Neuronal stem cell (in vitro differentiated cells): ENCODE results near the gene BLOC1S3.

ENCODE experiments used
- DNase-seq: peaks from one replicate; pipeline ENCODE4 v3.0.0-alpha.2; 2013; ENCODE audit warnings: low spot score
- H2AFZ ChIP-seq: one replicate; pipeline ENCODE4 v1.6.1; 2013; ENCODE audit warnings: mild to moderate bottlenecking, low read length, inconsistent platforms
- H2AK5ac ChIP-seq: 2 replicates; pipeline ENCODE4 v1.6.1; 2013; ENCODE audit warnings: low read depth, mild to moderate bottlenecking, inconsistent platforms, low read length, moderate library complexity, mixed read lengths
- H2BK120ac ChIP-seq: 2 replicates; pipeline ENCODE4 v1.6.1; 2013; ENCODE audit warnings: low read depth, mild to moderate bottlenecking, inconsistent platforms, low read length, moderate library complexity, mixed read lengths
- H2BK12ac ChIP-seq: one replicate; pipeline ENCODE4 v1.6.1; 2013; ENCODE audit warnings: low read length, inconsistent platforms
- H2BK15ac ChIP-seq: 2 replicates; pipeline ENCODE4 v1.6.1; 2013; ENCODE audit warnings: mild to moderate bottlenecking, low read length, inconsistent platforms, mixed read lengths
- H2BK5ac ChIP-seq: one replicate; pipeline ENCODE4 v1.6.1; 2013; ENCODE audit warnings: inconsistent platforms, mild to moderate bottlenecking, low read length, moderate library complexity
- H3K14ac ChIP-seq: one replicate; pipeline ENCODE4 v1.6.1; 2013; ENCODE audit warnings: low read length, inconsistent platforms
- H3K18ac ChIP-seq: 2 replicates; pipeline ENCODE4 v1.6.1; 2013; ENCODE audit warnings: low read length, inconsistent platforms
- H3K23ac ChIP-seq: 2 replicates; pipeline ENCODE4 v1.6.1; 2013; ENCODE audit warnings: low read depth, mild to moderate bottlenecking, mixed read lengths, low read length, inconsistent platforms; ENCODE audit not compliant: poor library complexity
- H3K27ac ChIP-seq: replicated peaks from 3 replicates; pipeline ENCODE4 v1.5.1; 2013; ENCODE audit warnings: low read length, inconsistent platforms
- H3K27me3 ChIP-seq, 3 experiments: 2 replicates each; pipeline ENCODE4 v1.6.1; 2013; ENCODE audit warnings: low read length in 3 of 3, mild to moderate bottlenecking in 2 of 3, inconsistent platforms in 1 of 3, low read depth in 1 of 3, mixed read lengths in 1 of 3, moderate library complexity in 1 of 3; ENCODE audit not compliant: control insufficient read depth in 3 of 3, insufficient read depth in 3 of 3
- H3K36me3 ChIP-seq, 2 donors: replicated peaks in 1 of 2; 2 replicates each; pipeline ENCODE4 v1.6.1; 2013; ENCODE audit warnings: low read length in 2 of 2; ENCODE audit not compliant: control insufficient read depth in 2 of 2, insufficient read depth in 2 of 2
- H3K4ac ChIP-seq: 2 replicates; pipeline ENCODE4 v1.6.1; 2013; ENCODE audit warnings: inconsistent platforms, mild to moderate bottlenecking, low read length, moderate library complexity
- H3K4me1 ChIP-seq, 2 donors: 1 replicate in 1 of 2; 2 replicates in 1 of 2; pipeline ENCODE4 v1.6.1; 2013; ENCODE audit warnings: low read length in 2 of 2, low read depth in 1 of 2; ENCODE audit not compliant: control insufficient read depth in 2 of 2, insufficient read depth in 1 of 2
- H3K4me2 ChIP-seq: one replicate; pipeline ENCODE4 v1.6.1; 2013; ENCODE audit warnings: mild to moderate bottlenecking, low read length, inconsistent platforms; ENCODE audit not compliant: insufficient read depth, poor library complexity, severe bottlenecking
- H3K4me3 ChIP-seq, 2 donors: 2 replicates each; pipeline ENCODE4 v1.5.1; 2013; ENCODE audit warnings: low read length in 2 of 2, mild to moderate bottlenecking in 2 of 2, inconsistent platforms in 1 of 2, moderate library complexity in 1 of 2
- H3K79me1 ChIP-seq: one replicate; pipeline ENCODE4 v1.6.1; 2013; ENCODE audit warnings: low read depth, mild to moderate bottlenecking, inconsistent platforms, low read length, moderate library complexity
- H3K9ac ChIP-seq: one replicate; pipeline ENCODE4 v1.6.1; 2013; ENCODE audit warnings: mild to moderate bottlenecking, low read depth, low read length, inconsistent platforms; ENCODE audit not compliant: poor library complexity
- H3K9me3 ChIP-seq, 2 donors: replicated peaks in 1 of 2; 2 replicates each; pipeline versions ENCODE3 to v1.6.1; 2013; ENCODE audit warnings: low read length in 2 of 2, mild to moderate bottlenecking in 2 of 2, inconsistent platforms in 1 of 2, low read depth in 1 of 2, mixed read lengths in 1 of 2, moderate library complexity in 1 of 2; ENCODE audit not compliant: control insufficient read depth in 2 of 2, insufficient read depth in 1 of 2
- H4K8ac ChIP-seq: one replicate; pipeline ENCODE4 v1.6.1; 2013; ENCODE audit warnings: low read depth, mild to moderate bottlenecking, inconsistent platforms, low read length, moderate library complexity
- H4K91ac ChIP-seq: one replicate; pipeline ENCODE4 v1.6.1; 2013; ENCODE audit warnings: low read length, low read depth, mild to moderate bottlenecking, inconsistent platforms; ENCODE audit not compliant: poor library complexity
- WGBS, 2 donors: extraction: QIAGEN DNeasy Blood & Tissue Kit; methylation state at CpG; one replicate each; pipeline ENCODE4 v1.1.7; 2013; ENCODE audit warnings: missing lambda C conversion rate in 2 of 2, mixed read lengths in 1 of 2; ENCODE audit not compliant: insufficient read length in 2 of 2, insufficient replicate concordance in 1 of 2; ENCODE audit errors: extremely low coverage in 2 of 2; 5-methylcytosine and 5-hydroxymethylcytosine counted together

BLOC1S3 gene

GRCh38 chr19:45156751-45157150 lies 21.8 kb upstream of the BLOC1S3 start:
- H3K18ac ChIP-seq = peak overlapping the region; percentile 33
- peaks cover 6% of the 10 kb centered on the region for H3K79me1 ChIP-seq
- no peak overlapping the region for H2BK120ac ChIP-seq
- no peak overlapping the region for H3K4ac ChIP-seq
- peak overlapping the region; percentile 5 for H2AK5ac ChIP-seq
- H3K9ac ChIP-seq = no peak overlapping the region
- H3K27ac ChIP-seq = no peak overlapping the region
- H4K8ac ChIP-seq = no peak overlapping the region
- no peak for DNase-seq
- H2BK5ac ChIP-seq = no peak overlapping the region
- H3K4me2 ChIP-seq = no peak overlapping the region
- no peaks in the 10 kb centered on the region for H3K36me3 ChIP-seq
- H3K23ac ChIP-seq = no peak overlapping the region
- no peak overlapping the region for H2BK12ac ChIP-seq
- peaks cover under 1 to 13% of the 10 kb centered on the region in 2 donors for H3K4me1 ChIP-seq
- H3K4me3 ChIP-seq = no peak overlapping the region
- no peak overlapping the region for H4K91ac ChIP-seq
- H3K14ac ChIP-seq = no peak overlapping the region
- H3K9me3 ChIP-seq = peaks cover 0 to 10% of the 10 kb centered on the region in 2 donors
- H3K27me3 ChIP-seq = peaks cover 14 to 31% (median 29%) of the 10 kb centered on the region in 3 experiments
- WGBS, 2 donors = no CpG with 5 or more reads among the region's 11 CpGs
- no peak overlapping the region for H2BK15ac ChIP-seq
- H2AFZ ChIP-seq = no peak overlapping the region

GRCh38 chr19:45158503-45159209 lies 19.9 kb upstream of the BLOC1S3 start:
- no peak overlapping the region for H3K4me2 ChIP-seq
- H4K8ac ChIP-seq = peak overlapping the region; percentile 82
- H3K23ac ChIP-seq = peak overlapping the region; percentile 73
- peak overlapping the region; percentile 90 for H2BK12ac ChIP-seq
- H3K14ac ChIP-seq = peak overlapping the region; percentile 97
- H3K9ac ChIP-seq = peak overlapping the region; percentile 71
- no peak overlapping the region for H3K4me3 ChIP-seq
- no peak overlapping the region for H3K27ac ChIP-seq
- H3K79me1 ChIP-seq = peaks cover 2% of the 10 kb centered on the region
- no peak overlapping the region for H2AFZ ChIP-seq
- H3K4ac ChIP-seq = no peak overlapping the region
- H3K9me3 ChIP-seq = no peaks in the 10 kb centered on the region
- no peak overlapping the region for H2BK15ac ChIP-seq
- peaks cover 5% of the 10 kb centered on the region in 2 donors for H3K4me1 ChIP-seq
- no peak overlapping the region for H2BK120ac ChIP-seq
- peak overlapping the region; percentile 92 for H2AK5ac ChIP-seq
- H3K18ac ChIP-seq = no peak overlapping the region
- no peak overlapping the region for H2BK5ac ChIP-seq
- WGBS, 2 donors = no CpG with 5 or more reads among the region's 27 CpGs
- peaks cover 0 to 31% (median 10%) of the 10 kb centered on the region in 3 experiments for H3K27me3 ChIP-seq
- no peak for DNase-seq
- no peak overlapping the region for H4K91ac ChIP-seq
- H3K36me3 ChIP-seq = no peaks in the 10 kb centered on the region

- no peak overlapping the region for H2BK5ac ChIP-seq
- H3K27ac ChIP-seq = no peak overlapping the region
- no peak overlapping the region for H3K4me2 ChIP-seq
- H2BK12ac ChIP-seq = no peak overlapping the region
- peaks cover 2% of the 10 kb centered on the region for H3K79me1 ChIP-seq
- WGBS, 2 donors = no CpG with 5 or more reads among the region's 12 CpGs
- H2AK5ac ChIP-seq = peak overlapping the region; percentile 81
- no peak overlapping the region for H2AFZ ChIP-seq
- no peak overlapping the region for H3K4me3 ChIP-seq
- H3K4ac ChIP-seq = no peak overlapping the region
- DNase-seq = no peak
- no peak overlapping the region for H3K18ac ChIP-seq
- H3K14ac ChIP-seq = no peak overlapping the region
- no peak overlapping the region for H4K8ac ChIP-seq
- H3K9ac ChIP-seq = no peak overlapping the region
- peaks cover 0 to 31% (median 3%) of the 10 kb centered on the region in 3 experiments for H3K27me3 ChIP-seq
- no peak overlapping the region for H2BK120ac ChIP-seq
- H4K91ac ChIP-seq = no peak overlapping the region
- H3K9me3 ChIP-seq = no peaks in the 10 kb centered on the region
- H3K36me3 ChIP-seq = no peaks in the 10 kb centered on the region
- peak overlapping the region; percentile 17 for H3K23ac ChIP-seq
- no peak overlapping the region for H2BK15ac ChIP-seq
- H3K4me1 ChIP-seq = peaks cover 0 to 5% of the 10 kb centered on the region in 2 donors
Measured at GRCh38 chr19:45159210-45159970, 19.2 kb upstream of the BLOC1S3 start.

DNA sequence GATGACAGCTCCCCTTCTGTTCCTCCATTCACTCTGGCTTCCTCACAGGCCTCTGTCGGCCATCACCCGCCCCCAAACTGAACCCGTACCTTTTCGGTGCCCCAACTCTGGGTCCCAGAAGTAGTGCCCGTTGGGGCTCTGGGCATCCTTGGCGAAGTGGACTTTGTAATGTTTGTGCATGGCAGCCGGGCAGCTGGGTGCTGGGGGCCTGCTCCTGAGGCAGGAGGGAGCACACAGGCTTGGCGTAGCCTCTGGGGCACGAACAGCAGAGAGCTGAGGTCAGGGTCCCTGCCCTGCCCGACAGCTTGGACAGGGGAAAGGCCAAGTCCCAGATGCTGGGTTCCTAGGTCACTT lies 18.6 kb upstream of the BLOC1S3 start:
- DNase-seq = no peak
- H3K9me3 ChIP-seq = no peaks in the 10 kb centered on the region
- no peak overlapping the region for H3K4me3 ChIP-seq
- H2BK12ac ChIP-seq = no peak overlapping the region
- no peak overlapping the region for H4K91ac ChIP-seq
- peaks cover 0 to 31% (median 2%) of the 10 kb centered on the region in 3 experiments for H3K27me3 ChIP-seq
- H3K18ac ChIP-seq = peak overlapping the region; percentile 57
- H3K4me2 ChIP-seq = no peak overlapping the region
- H2AK5ac ChIP-seq = peak overlapping the region; percentile 81
- peak overlapping the region; percentile 67 for H3K23ac ChIP-seq
- WGBS, 2 donors = no CpG with 5 or more reads among the region's 10 CpGs
- H3K9ac ChIP-seq = no peak overlapping the region
- no peak overlapping the region for H3K27ac ChIP-seq
- H3K14ac ChIP-seq = no peak overlapping the region
- peaks cover 0 to 5% of the 10 kb centered on the region in 2 donors for H3K4me1 ChIP-seq
- no peaks in the 10 kb centered on the region for H3K36me3 ChIP-seq
- H2BK5ac ChIP-seq = no peak overlapping the region
- H4K8ac ChIP-seq = no peak overlapping the region
- no peak overlapping the region for H2BK120ac ChIP-seq
- peaks cover 2% of the 10 kb centered on the region for H3K79me1 ChIP-seq
- peak overlapping the region; percentile 37 for H2BK15ac ChIP-seq
- no peak overlapping the region for H3K4ac ChIP-seq
- no peak overlapping the region for H2AFZ ChIP-seq
